CD4-positive, alpha-beta T cell (primary cell): ENCODE data around the gene MEGF9. TPM values are rescaled to one million over a fixed set of nuclear protein-coding genes. Genes with fewer than 3 reads are reported as not detected.

ENCODE experiments used
- ATAC-seq: fragments of 200-7000 bp; cut with Tn5 transposase; one replicate; pipeline ENCODE4 v1.10.0; 2022; ENCODE audit warnings: mild to moderate bottlenecking; ENCODE audit not compliant: poor library complexity
- CTCF ChIA-PET: fragments of 350-600 bp; sonication (Branson Sonifier 250); formaldehyde crosslinking; loops from one replicate; lab custom pipeline; 2021; ENCODE audit warnings: antibody characterized with exemption, inconsistent platforms; lab: Charles Lee
- POLR2A ChIA-PET: fragments of 350-600 bp; sonication (Branson Sonifier 250); formaldehyde crosslinking; loops from one replicate; lab custom pipeline; 2021; ENCODE audit warnings: antibody characterized with exemption, inconsistent platforms; lab: Charles Lee
- DNase-seq, 14 experiments: peaks; one replicate each; pipeline ENCODE4 v3.0.0-alpha.2; 2013 to 2020; ENCODE audit warnings: mixed read lengths in 2 of 14
- H3K27ac ChIP-seq, 2 donors: one replicate each; pipeline versions ENCODE4 v1.5.1 to v1.7.0; 2013; ENCODE audit warnings: low read length in 2 of 2, low read depth in 1 of 2, mild to moderate bottlenecking in 1 of 2
- H3K27me3 ChIP-seq, 2 experiments: 1 replicate in 1 of 2; 2 replicates in 1 of 2; pipeline versions ENCODE4 v1.6.1 to v1.7.0; 2013; ENCODE audit warnings: low read length in 2 of 2, control low read depth in 1 of 2, mild to moderate bottlenecking in 1 of 2, moderate library complexity in 1 of 2; ENCODE audit not compliant: insufficient read depth in 2 of 2, control insufficient read depth in 1 of 2
- H3K36me3 ChIP-seq: one replicate; pipeline ENCODE4 v1.6.1; 2013; ENCODE audit warnings: low read length, control low read depth; ENCODE audit not compliant: insufficient read depth
- H3K4me1 ChIP-seq: one replicate; pipeline ENCODE4 v1.6.1; 2013; ENCODE audit warnings: low read length, control low read depth; ENCODE audit not compliant: insufficient read depth
- H3K4me3 ChIP-seq: one replicate; pipeline ENCODE4 v1.5.1; 2013; ENCODE audit warnings: mild to moderate bottlenecking, low read length, moderate library complexity
- H3K9me3 ChIP-seq, 2 experiments: 1 replicate in 1 of 2; 2 replicates in 1 of 2; pipeline versions ENCODE4 v1.6.1 to v1.7.0; 2013; ENCODE audit warnings: low read length in 2 of 2, mild to moderate bottlenecking in 2 of 2, control low read depth in 1 of 2, moderate library complexity in 1 of 2; ENCODE audit not compliant: control insufficient read depth in 1 of 2, insufficient read depth in 1 of 2
- H3K27ac Mint-ChIP-seq: one replicate; pipeline ENCODE4 v1.8.0; 2020; ENCODE audit warnings: mixed read lengths
- H3K27me3 Mint-ChIP-seq: one replicate; pipeline ENCODE4 v1.8.0; 2021; ENCODE audit warnings: mixed read lengths
- H3K36me3 Mint-ChIP-seq: one replicate; pipeline ENCODE4 v1.8.0; 2021; ENCODE audit warnings: low read depth, mixed read lengths
- H3K4me1 Mint-ChIP-seq: one replicate; pipeline ENCODE4 v1.8.0; 2021; ENCODE audit warnings: low read depth, mixed read lengths
- H3K4me3 Mint-ChIP-seq: one replicate; pipeline ENCODE4 v1.8.0; 2020; ENCODE audit warnings: mild to moderate bottlenecking, mixed read lengths
- H3K9me3 Mint-ChIP-seq: one replicate; pipeline ENCODE4 v1.8.0; 2020; ENCODE audit warnings: mixed read lengths
- intact Hi-C, 2 experiments: fragments of 100-400 bp; cut with DNase I in 1 of 2; cut with micrococcal nuclease in 1 of 2; formaldehyde crosslinking; loops; one replicate each; pipeline versions ENCODE4 v1.15.1 to v1.9.0; 2023 to 2025; cut with DNase I, micrococcal nuclease
- total RNA-seq, 174 experiments: library from RNA in 2 of 174; stranded (reverse) in 2 of 174; gene quantifications; one replicate each; pipeline ENCODE4 v1.2.3 and lab custom pipeline; 2021 to 2026
- TF ChIP-seq, protein P1 (sequence below): fragments of 200-600 bp; IDR thresholded peaks from one replicate; pipeline ENCODE4 v1.8.0; 2022; ENCODE audit warnings: antibody characterized with exemption, mild to moderate bottlenecking

MEGF9 gene
- total RNA-seq, 2 experiments from 2014 or later = 4.0 to 4.5 TPM

DNA sequence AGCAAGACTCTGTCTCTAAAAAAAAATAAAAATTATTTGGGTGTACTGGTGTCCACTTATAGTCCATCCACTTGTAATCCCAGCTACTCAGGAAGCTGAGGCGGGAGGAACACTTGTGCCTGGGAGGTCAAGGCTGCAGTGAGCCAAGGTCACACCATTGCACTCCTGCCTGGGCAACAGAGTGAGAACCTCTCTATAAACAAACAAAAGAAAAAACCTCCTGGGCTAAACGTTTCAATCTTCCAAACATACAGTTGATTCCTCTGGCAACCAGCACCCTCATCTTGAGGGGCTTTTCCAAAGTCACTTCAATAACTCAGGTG, 120.4 kb downstream of the MEGF9 start:
- H3K36me3 Mint-ChIP-seq = no peaks in the 10 kb centered on the region
- DNase-seq (no peak), ATAC-seq (no peak)
- TF ChIP-seq, protein P1, sequence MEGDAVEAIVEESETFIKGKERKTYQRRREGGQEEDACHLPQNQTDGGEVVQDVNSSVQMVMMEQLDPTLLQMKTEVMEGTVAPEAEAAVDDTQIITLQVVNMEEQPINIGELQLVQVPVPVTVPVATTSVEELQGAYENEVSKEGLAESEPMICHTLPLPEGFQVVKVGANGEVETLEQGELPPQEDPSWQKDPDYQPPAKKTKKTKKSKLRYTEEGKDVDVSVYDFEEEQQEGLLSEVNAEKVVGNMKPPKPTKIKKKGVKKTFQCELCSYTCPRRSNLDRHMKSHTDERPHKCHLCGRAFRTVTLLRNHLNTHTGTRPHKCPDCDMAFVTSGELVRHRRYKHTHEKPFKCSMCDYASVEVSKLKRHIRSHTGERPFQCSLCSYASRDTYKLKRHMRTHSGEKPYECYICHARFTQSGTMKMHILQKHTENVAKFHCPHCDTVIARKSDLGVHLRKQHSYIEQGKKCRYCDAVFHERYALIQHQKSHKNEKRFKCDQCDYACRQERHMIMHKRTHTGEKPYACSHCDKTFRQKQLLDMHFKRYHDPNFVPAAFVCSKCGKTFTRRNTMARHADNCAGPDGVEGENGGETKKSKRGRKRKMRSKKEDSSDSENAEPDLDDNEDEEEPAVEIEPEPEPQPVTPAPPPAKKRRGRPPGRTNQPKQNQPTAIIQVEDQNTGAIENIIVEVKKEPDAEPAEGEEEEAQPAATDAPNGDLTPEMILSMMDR = no peak
- H3K4me3 Mint-ChIP-seq = no peak overlapping the region
- Histone ChIP-seq H3K9me3 (no peaks in the 10 kb centered on the region), H3K27me3 (no peaks in the 10 kb centered on the region), H3K36me3 (no peaks in the 10 kb centered on the region), H3K4me1 (no peaks in the 10 kb centered on the region), H3K4me3 (no peak overlapping the region), H3K27ac (no peak overlapping the region)
- ChIA-PET POLR2A (interaction anchor here (0.6 kb wide), 1 partner anchor 9 kb away, joined by 3 read pairs; no protein-coding TSS in a partner anchor), CTCF (no interaction called here)
- intact Hi-C loops = no loop called here
- no peaks in the 10 kb centered on the region for H3K27me3 Mint-ChIP-seq
- no peak overlapping the region for H3K27ac Mint-ChIP-seq
- H3K9me3 Mint-ChIP-seq = no peaks in the 10 kb centered on the region
- peaks cover 2% of the 10 kb centered on the region for H3K4me1 Mint-ChIP-seq

DNA sequence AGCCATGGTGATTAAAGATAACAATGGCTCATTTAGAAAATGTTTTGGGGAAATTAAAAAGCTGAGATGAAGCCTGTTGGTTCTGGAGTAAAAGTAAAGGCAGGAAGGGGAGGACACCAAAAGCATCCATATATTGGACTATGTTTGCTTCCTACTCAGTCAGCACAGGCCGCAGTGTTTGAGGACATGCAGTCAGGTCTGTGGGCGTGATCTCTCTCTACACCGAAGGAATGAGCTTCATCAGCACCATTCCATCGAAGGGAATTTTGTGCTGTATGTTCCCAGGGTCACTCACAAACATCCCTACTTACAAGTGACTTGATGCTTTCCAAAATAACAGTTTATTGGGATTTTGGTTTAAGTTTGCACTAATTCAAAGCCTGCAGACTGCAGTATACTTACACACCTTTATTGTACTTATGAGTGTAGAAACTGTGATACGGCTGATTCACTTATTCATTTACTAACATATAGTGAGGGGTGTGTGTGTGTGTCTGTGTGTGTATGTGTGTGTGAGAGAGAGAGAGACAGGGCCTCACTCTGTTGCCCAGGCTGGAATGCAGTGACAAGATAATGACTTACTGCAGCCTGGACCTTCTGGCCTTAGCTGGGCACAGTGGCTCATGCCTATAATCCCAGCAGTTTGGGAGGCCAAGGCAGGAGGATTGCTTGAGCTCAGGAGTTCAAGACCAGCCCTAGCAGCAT, 120.9 kb downstream of the MEGF9 start:
- H3K4me3 ChIP-seq = no peak overlapping the region
- no peak overlapping the region for H3K27ac Mint-ChIP-seq
- ATAC-seq = no peak
- TF ChIP-seq, protein P1 = no peak
- ChIA-PET POLR2A (interaction anchor here (0.6 kb wide), 1 partner anchor 10 kb away, joined by 3 read pairs; no protein-coding TSS in a partner anchor), CTCF (no interaction called here)
- intact Hi-C loops = no loop called here
- no peaks in the 10 kb centered on the region for H3K4me1 ChIP-seq
- no peaks in the 10 kb centered on the region for H3K36me3 ChIP-seq
- H3K9me3 ChIP-seq = no peaks in the 10 kb centered on the region
- no peak overlapping the region for H3K4me3 Mint-ChIP-seq
- DNase-seq = no peak
- no peaks in the 10 kb centered on the region for H3K27me3 Mint-ChIP-seq
- no peaks in the 10 kb centered on the region for H3K36me3 Mint-ChIP-seq
- H3K4me1 Mint-ChIP-seq = no peaks in the 10 kb centered on the region
- H3K27ac ChIP-seq = no peak overlapping the region
- H3K9me3 Mint-ChIP-seq = no peaks in the 10 kb centered on the region
- no peaks in the 10 kb centered on the region for H3K27me3 ChIP-seq

DNA sequence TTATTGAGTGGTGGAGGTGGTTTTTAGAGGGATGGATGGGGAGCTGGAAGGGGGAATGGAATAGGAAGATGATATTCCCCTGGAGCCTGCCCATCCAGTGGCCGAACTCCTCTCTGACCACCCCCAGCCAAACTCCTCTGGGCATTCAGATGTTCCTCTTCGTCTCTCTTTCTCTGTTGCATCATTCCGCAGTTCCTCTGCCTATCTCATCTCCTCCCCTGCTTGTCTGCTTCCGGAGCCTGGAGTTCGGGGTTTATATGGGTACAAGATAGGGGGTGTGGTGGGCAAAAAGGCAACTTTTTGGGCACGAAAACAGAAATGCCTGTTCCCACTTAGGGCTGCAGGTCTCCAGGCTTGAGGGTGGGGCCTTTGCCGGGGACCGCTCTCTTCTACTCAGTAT, 122.1 kb downstream of the MEGF9 start:
- Histone ChIP-seq H3K27me3 (no peaks in the 10 kb centered on the region), H3K4me1 (no peaks in the 10 kb centered on the region), H3K4me3 (no peak overlapping the region), H3K27ac (no peak overlapping the region), H3K9me3 (no peaks in the 10 kb centered on the region), H3K36me3 (no peaks in the 10 kb centered on the region)
- POLR2A ChIA-PET = no interaction called here
- DNase-seq (no peak), ATAC-seq (no peak)
- intact Hi-C loops = no loop called here
- Mint-ChIP-seq H3K36me3 (no peaks in the 10 kb centered on the region), H3K4me1 (no peaks in the 10 kb centered on the region), H3K27ac (no peak overlapping the region), H3K9me3 (no peaks in the 10 kb centered on the region), H3K4me3 (no peak overlapping the region), H3K27me3 (no peaks in the 10 kb centered on the region)
- TF ChIP-seq, protein P1 = no peak
- CTCF ChIA-PET = no interaction called here
